Tibial artery (tissue), 4 donors: ENCODE data around the gene IL15.
"Not testable (repeated sequence)": the region's sequence is repeated elsewhere in the genome, so short reads cannot be mapped to it uniquely, and the experiment has no call there.

Experiments used
- DNase-seq, 2 donors: peaks; one replicate each; pipeline ENCODE4 v3.0.0-alpha.2; 2019
- H3K27ac ChIP-seq, 2 donors: fragments of 200-600 bp; sonication (generic) in 1 of 2; 1 replicate in 1 of 2; 2 replicates in 1 of 2; pipeline ENCODE4 v1.5.1; 2018 to 2019; ENCODE audit warnings: mild to moderate bottlenecking in 1 of 2
- H3K27me3 ChIP-seq, 2 donors: fragments of 200-600 bp; sonication (generic) in 1 of 2; one replicate each; pipeline versions ENCODE4 v1.5.1 to v1.6.0; 2016 to 2019
- H3K36me3 ChIP-seq, 3 donors: fragments of 200-600 bp; sonication (generic) in 2 of 3; one replicate each; pipeline ENCODE4 v1.5.1; 2016 to 2019; ENCODE audit warnings: mild to moderate bottlenecking in 2 of 3
- H3K4me1 ChIP-seq, 4 donors: fragments of 200-600 bp; sonication (generic) in 2 of 4; 1 replicate in 3 of 4; 2 replicates in 1 of 4; pipeline ENCODE4 v1.5.1; 2016 to 2019
- H3K4me3 ChIP-seq, 2 donors: fragments of 200-600 bp; sonication (generic) in 1 of 2; 1 replicate in 1 of 2; 2 replicates in 1 of 2; pipeline ENCODE4 v1.5.1; 2018 to 2019; ENCODE audit warnings: mild to moderate bottlenecking in 2 of 2
- H3K9me3 ChIP-seq, 3 donors: fragments of 200-600 bp; sonication (generic) in 1 of 3; one replicate each; pipeline ENCODE4 v1.5.1; 2016 to 2019
- CTCF ChIP-seq, 2 experiments: fragments of 200-600 bp in 1 of 2; fragments of 450-650 bp in 1 of 2; IDR thresholded peaks; one replicate each; pipeline ENCODE4 v1.5.1; 2017 to 2019; ENCODE audit warnings: antibody characterized with exemption in 2 of 2, mild to moderate bottlenecking in 1 of 2, moderate library complexity in 1 of 2
- intact Hi-C: fragments of 100-400 bp; cut with DNase I; formaldehyde crosslinking; loops from one replicate; pipeline ENCODE4 v1.15.0; 2023; ENCODE audit warnings: low total_unique reads

IL15 gene

GRCh38 chr4:141609243-141609642 is 27.1 kb upstream of the IL15 start:
- Histone ChIP-seq H3K9me3 (no peaks in the 10 kb centered on the region), H3K27ac (no peak overlapping the region), H3K27me3 (no peaks in the 10 kb centered on the region), H3K4me3 (no peak overlapping the region), H3K4me1 (no peaks in the 10 kb centered on the region), H3K36me3 (no peaks in the 10 kb centered on the region)
- no peak for DNase-seq
- TF ChIP-seq CTCF (IDR thresholded peaks at IDR 0.05): no peak
- intact Hi-C loops: no loop called here

- no peak for DNase-seq
- Histone ChIP-seq H3K4me3 (no peak overlapping the region), H3K9me3 (no peaks in the 10 kb centered on the region), H3K27ac (no peak overlapping the region), H3K4me1 (no peaks in the 10 kb centered on the region), H3K36me3 (no peaks in the 10 kb centered on the region), H3K27me3 (no peaks in the 10 kb centered on the region)
- intact Hi-C loops: no loop called here
- no peak for TF ChIP-seq CTCF (IDR thresholded peaks at IDR 0.05)
Observed at GRCh38 chr4:141610365-141610764, 26.0 kb upstream of the IL15 start.

GRCh38 chr4:141614878-141615586 is 21.4 kb upstream of the IL15 start:
- no peaks in the 10 kb centered on the region for H3K4me1 ChIP-seq
- H3K27me3 ChIP-seq: no peaks in the 10 kb centered on the region
- no peak overlapping the region for H3K4me3 ChIP-seq
- no peaks in the 10 kb centered on the region for H3K9me3 ChIP-seq
- intact Hi-C loops: no loop called here
- DNase-seq: no peak
- H3K36me3 ChIP-seq: no peaks in the 10 kb centered on the region
- no peak for TF ChIP-seq CTCF (IDR thresholded peaks at IDR 0.05)
- no peak overlapping the region for H3K27ac ChIP-seq

- H3K4me1 ChIP-seq, H3K4me3 ChIP-seq, H3K27ac ChIP-seq, H3K27me3 ChIP-seq, H3K36me3 ChIP-seq, DNase-seq, H3K9me3 ChIP-seq, intact Hi-C loops: not testable (repeated sequence)
Observed at GRCh38 chr4:141615587-141615918, 20.8 kb upstream of the IL15 start.

GRCh38 chr4:141620715-141621114 is 15.7 kb upstream of the IL15 start:
- TF ChIP-seq CTCF (IDR thresholded peaks at IDR 0.05): no peak
- Histone ChIP-seq H3K9me3 (no peaks in the 10 kb centered on the region), H3K4me3 (no peak overlapping the region), H3K36me3 (no peaks in the 10 kb centered on the region), H3K27ac (no peak overlapping the region), H3K27me3 (no peaks in the 10 kb centered on the region), H3K4me1 (no peaks in the 10 kb centered on the region)
- no peak for DNase-seq
- intact Hi-C loops: no loop called here

GRCh38 chr4:141625023-141625422 is 11.4 kb upstream of the IL15 start:
- Histone ChIP-seq H3K27me3 (no peaks in the 10 kb centered on the region), H3K27ac (no peak overlapping the region), H3K4me3 (no peak overlapping the region), H3K9me3 (no peaks in the 10 kb centered on the region), H3K36me3 (no peaks in the 10 kb centered on the region), H3K4me1 (no peaks in the 10 kb centered on the region)
- no peak for TF ChIP-seq CTCF (IDR thresholded peaks at IDR 0.05)
- DNase-seq: no peak
- intact Hi-C loops: no loop called here
